Psoas muscle (tissue), 8 donors: ENCODE measurements around the gene P4HB. TPM values are rescaled to one million over a fixed set of nuclear protein-coding genes. Genes with fewer than 3 reads are reported as not detected.
A peak's percentile ranks its signal among the peaks of the same experiment; 100 is the strongest.

Experiments
- ATAC-seq, 4 donors: fragments of 200-7000 bp; cut with Tn5 transposase; one replicate each; pipeline ENCODE4 v1.9.1; 2020; ENCODE audit warnings: moderate library complexity in 3 of 4, mild to moderate bottlenecking in 2 of 4
- DNase-seq, 2 donors: peaks; one replicate each; pipeline ENCODE4 v3.0.0-alpha.2; 2020
- H3K27ac ChIP-seq: fragments of 200-600 bp; one replicate; pipeline ENCODE4 v1.8.0; 2022
- H3K27me3 ChIP-seq, 3 donors: fragments of 200-600 bp in 1 of 3; one replicate each; pipeline versions ENCODE4 v1.6.1 to v1.8.0; 2013 to 2022; ENCODE audit warnings: low read length in 2 of 3, mild to moderate bottlenecking in 2 of 3, moderate library complexity in 1 of 3; ENCODE audit not compliant: insufficient read depth in 3 of 3
- H3K36me3 ChIP-seq, 2 donors: fragments of 200-600 bp in 1 of 2; one replicate each; pipeline versions ENCODE4 v1.6.1 to v1.8.0; 2013 to 2022; ENCODE audit warnings: low read depth in 1 of 2, mild to moderate bottlenecking in 1 of 2, moderate library complexity in 1 of 2; ENCODE audit not compliant: insufficient read depth in 1 of 2
- H3K4me1 ChIP-seq: fragments of 200-600 bp; one replicate; pipeline ENCODE4 v1.8.0; 2022
- H3K4me3 ChIP-seq: fragments of 200-600 bp; one replicate; pipeline ENCODE4 v1.8.0; 2022; ENCODE audit warnings: mild to moderate bottlenecking
- H3K9me3 ChIP-seq: fragments of 200-600 bp; one replicate; pipeline ENCODE4 v1.8.0; 2022
- WGBS, 3 donors: extraction: QIAGEN DNeasy Blood & Tissue Kit; methylation state at CpG; one replicate each; pipeline versions ENCODE4 v1.1.6 to v1.1.7; 2013; 5-methylcytosine and 5-hydroxymethylcytosine counted together
- intact Hi-C, 2 donors: fragments of 100-400 bp; cut with DNase I; formaldehyde crosslinking; loops; one replicate each; pipeline versions ENCODE4 v1.11.0 to v1.14.2; 2022
- polyA plus RNA-seq, 3 donors: library from polyadenylated mRNA; stranded (reverse); fragments of 200-250 nt; gene quantifications; one replicate each; pipeline ENCODE4 v1.2.3, GENCODE V29; 2013
- total RNA-seq, 4 donors: library from RNA; stranded (reverse); fragmentation: NEBNext Ultra II Directional in 2 of 4; extraction: Animal tissue kit (Norgen Biotek cat#: 25700) in 2 of 4; gene quantifications; one replicate each; pipeline versions ENCODE4 v1.2.1 to v1.2.4, GENCODE V29; 2021 to 2023
- TF ChIP-seq, protein P1 (sequence below): fragments of 200-600 bp; IDR thresholded peaks from one replicate; pipeline ENCODE4 v1.8.0; 2022; ENCODE audit warnings: antibody characterized with exemption
- donor health status: healthy with polysubstance abuse.
- donor health status: DM: no; HTN: no; CAD: no; lungs with moderate emphysema.
- donor health status: Bipolar disorder and iron deficiency.
- donor health status: healthy.
- donor health status: DM: yes; HTN: yes; CAD: no.
- donor health status: DM: no; HTN: no; CAD: no.
- donor health status: DM: no; HTN: no; CAD: no.
- donor health status: DM: yes; HTN: yes; CAD: no.

The P4HB gene
- total and polyA plus RNA-seq, 7 donors = 236 to 384 (median 267) TPM

GRCh38 chr17:81889602-81890001 lies 29.3 kb upstream of the P4HB start:
- H3K36me3 ChIP-seq = peaks cover 0 to 57% of the 10 kb centered on the region in 2 donors
- intact Hi-C loops = no loop called here

DNA sequence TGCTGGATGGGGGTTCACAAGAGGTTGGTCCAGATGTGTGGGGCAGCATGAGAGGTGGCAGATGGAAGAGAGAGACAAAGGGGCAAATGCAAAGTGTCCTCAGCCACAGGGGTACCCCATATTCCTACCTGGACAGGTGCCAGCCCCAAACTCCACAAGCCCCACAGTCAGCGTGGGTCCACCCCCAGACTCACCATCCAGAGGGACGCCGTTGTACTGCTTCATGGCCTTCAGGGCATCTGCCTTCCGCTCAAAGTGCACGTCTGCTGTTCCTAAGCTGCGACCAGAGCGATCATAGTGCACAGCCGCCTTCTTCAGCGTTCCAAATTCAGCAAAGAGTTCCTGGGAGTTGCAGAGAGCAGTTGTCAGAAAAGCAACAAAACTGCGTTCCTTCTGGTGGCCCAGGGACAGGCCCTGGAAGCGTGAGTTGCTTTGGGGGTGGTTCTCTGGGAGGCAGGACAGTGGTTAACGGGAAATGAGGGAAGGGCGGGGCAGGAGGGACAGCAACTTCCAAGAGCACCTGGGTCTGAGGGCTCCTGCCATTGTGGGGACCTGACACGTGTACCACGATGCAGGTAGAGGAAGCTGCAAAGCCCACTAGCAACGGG lies 28.8 kb upstream of the P4HB start:
- DNase-seq (no peak), ATAC-seq (no peak)
- Histone ChIP-seq H3K27me3 (no peaks in the 10 kb centered on the region), H3K4me1 (peaks cover 54% of the 10 kb centered on the region), H3K9me3 (no peaks in the 10 kb centered on the region), H3K27ac (peak overlapping the region; percentile 89), H3K36me3 (peaks cover 0 to 52% of the 10 kb centered on the region in 2 donors), H3K4me3 (no peak overlapping the region)
- 91 to 94% (median 92%) methylated on average over 16 of the region's 16 CpGs for WGBS, 3 donors
- TF ChIP-seq, protein P1, sequence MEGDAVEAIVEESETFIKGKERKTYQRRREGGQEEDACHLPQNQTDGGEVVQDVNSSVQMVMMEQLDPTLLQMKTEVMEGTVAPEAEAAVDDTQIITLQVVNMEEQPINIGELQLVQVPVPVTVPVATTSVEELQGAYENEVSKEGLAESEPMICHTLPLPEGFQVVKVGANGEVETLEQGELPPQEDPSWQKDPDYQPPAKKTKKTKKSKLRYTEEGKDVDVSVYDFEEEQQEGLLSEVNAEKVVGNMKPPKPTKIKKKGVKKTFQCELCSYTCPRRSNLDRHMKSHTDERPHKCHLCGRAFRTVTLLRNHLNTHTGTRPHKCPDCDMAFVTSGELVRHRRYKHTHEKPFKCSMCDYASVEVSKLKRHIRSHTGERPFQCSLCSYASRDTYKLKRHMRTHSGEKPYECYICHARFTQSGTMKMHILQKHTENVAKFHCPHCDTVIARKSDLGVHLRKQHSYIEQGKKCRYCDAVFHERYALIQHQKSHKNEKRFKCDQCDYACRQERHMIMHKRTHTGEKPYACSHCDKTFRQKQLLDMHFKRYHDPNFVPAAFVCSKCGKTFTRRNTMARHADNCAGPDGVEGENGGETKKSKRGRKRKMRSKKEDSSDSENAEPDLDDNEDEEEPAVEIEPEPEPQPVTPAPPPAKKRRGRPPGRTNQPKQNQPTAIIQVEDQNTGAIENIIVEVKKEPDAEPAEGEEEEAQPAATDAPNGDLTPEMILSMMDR = no peak
- intact Hi-C loops = no loop called here

More at GRCh38 chr17:81889602-81890001, 29.3 kb upstream of the P4HB start:
- WGBS, 3 donors = 86 to 93% (median 91%) methylated on average over 9 of the region's 9 CpGs
- H3K27me3 ChIP-seq = no peaks in the 10 kb centered on the region
- TF ChIP-seq, protein P1 = no peak
- DNase-seq = no peak
- H3K9me3 ChIP-seq = no peaks in the 10 kb centered on the region
- peak overlapping the region; percentile 89 for H3K27ac ChIP-seq
- H3K4me3 ChIP-seq = peak overlapping the region; percentile 94
- peaks cover 49% of the 10 kb centered on the region for H3K4me1 ChIP-seq
- ATAC-seq = no peak

- TF ChIP-seq, protein P1 = no peak
- DNase-seq (no peak), ATAC-seq (no peak)
- Histone ChIP-seq H3K4me1 (peaks cover 58% of the 10 kb centered on the region), H3K9me3 (no peaks in the 10 kb centered on the region), H3K36me3 (peaks cover 0 to 48% of the 10 kb centered on the region in 2 donors), H3K27ac (peak overlapping the region; percentile 96), H3K4me3 (no peak overlapping the region), H3K27me3 (no peaks in the 10 kb centered on the region)
- 92 to 93% (median 93%) methylated on average over 44 of the region's 44 CpGs for WGBS, 3 donors
- intact Hi-C loops = no loop called here
Measured at GRCh38 chr17:81888105-81888987, 28.0 kb upstream of the P4HB start.

DNA sequence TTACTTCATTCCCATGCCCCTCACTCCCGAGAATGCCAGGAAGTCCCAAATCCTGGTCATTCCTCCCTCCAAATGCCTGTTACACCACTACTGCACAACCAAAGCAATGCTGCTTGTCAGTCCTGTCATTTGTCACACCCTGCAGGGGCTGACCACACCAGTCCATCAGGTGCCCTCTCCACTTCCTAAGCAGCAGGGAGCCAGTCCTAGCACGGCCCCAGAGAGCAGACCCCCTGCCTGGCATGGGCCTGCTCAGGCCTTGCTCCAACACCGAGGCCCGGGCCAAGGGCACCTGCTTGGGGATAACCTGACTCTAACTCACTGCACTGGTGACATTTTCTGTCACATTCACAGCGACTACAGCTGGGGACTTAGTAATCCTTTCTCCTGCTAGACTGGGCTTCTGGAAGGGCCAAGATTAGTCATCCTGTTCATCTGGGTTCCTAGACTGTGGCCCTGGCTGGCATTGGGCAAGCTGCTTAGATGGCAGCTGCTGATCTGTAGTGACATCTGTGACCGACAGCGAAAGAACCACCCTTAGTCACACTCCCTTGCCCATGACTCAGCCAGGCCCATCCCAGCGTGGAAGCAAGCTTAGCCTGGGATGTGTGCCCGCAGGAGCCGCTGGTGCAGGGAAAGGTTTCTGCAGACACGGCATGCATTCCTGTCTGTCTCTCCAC lies 25.7 kb upstream of the P4HB start:
- H3K4me1 ChIP-seq = peaks cover 49% of the 10 kb centered on the region
- ATAC-seq (peak; percentile 95 to 96 (median 96)), DNase-seq (peak; percentile 81 to 92)
- 24 to 36% (median 29%) methylated on average over 11 of the region's 11 CpGs for WGBS, 3 donors
- no peaks in the 10 kb centered on the region for H3K27me3 ChIP-seq
- intact Hi-C loops = no loop called here
- no peaks in the 10 kb centered on the region for H3K9me3 ChIP-seq
- peaks cover 0 to 64% of the 10 kb centered on the region in 2 donors for H3K36me3 ChIP-seq
- peak overlapping the region; percentile 1 for H3K4me3 ChIP-seq
- TF ChIP-seq, protein P1 = no peak
- H3K27ac ChIP-seq = peak overlapping the region; percentile 96
